Gastrocnemius medialis (tissue), 4 donors: ENCODE data around the gene STARD8.

Experiments
- CTCF ChIP-seq, 5 experiments: fragments of 450-650 bp in 3 of 5; fragments of 200-600 bp in 2 of 5; sonication (generic) in 2 of 5; IDR thresholded peaks in 4 of 5; conservative IDR thresholded peaks in 1 of 5; 1 replicate in 4 of 5; 2 replicates in 1 of 5; pipeline ENCODE4 v1.5.1; 2016 to 2019; ENCODE audit warnings: antibody characterized with exemption in 5 of 5, mild to moderate bottlenecking in 3 of 5, moderate library complexity in 3 of 5
- POLR2A ChIP-seq, 2 donors: fragments of 450-650 bp; IDR thresholded peaks; one replicate each; pipeline ENCODE4 v1.6.1; 2017; ENCODE audit warnings: antibody characterized with exemption in 2 of 2, mild to moderate bottlenecking in 2 of 2, moderate library complexity in 2 of 2

GRCh38 chrX:68665502-68665901 lies 18.0 kb downstream of the STARD8 start:
- TF ChIP-seq POLR2A (IDR thresholded peaks at IDR 0.05) (no peak), CTCF (IDR thresholded peaks at IDR 0.05 in 4 of 5, conservative IDR thresholded peaks at IDR 0.05 in 1 of 5) (peak in 1 of 5 experiments; percentile 19)
